ENCODE data around the gene CDC14B.

DNA sequence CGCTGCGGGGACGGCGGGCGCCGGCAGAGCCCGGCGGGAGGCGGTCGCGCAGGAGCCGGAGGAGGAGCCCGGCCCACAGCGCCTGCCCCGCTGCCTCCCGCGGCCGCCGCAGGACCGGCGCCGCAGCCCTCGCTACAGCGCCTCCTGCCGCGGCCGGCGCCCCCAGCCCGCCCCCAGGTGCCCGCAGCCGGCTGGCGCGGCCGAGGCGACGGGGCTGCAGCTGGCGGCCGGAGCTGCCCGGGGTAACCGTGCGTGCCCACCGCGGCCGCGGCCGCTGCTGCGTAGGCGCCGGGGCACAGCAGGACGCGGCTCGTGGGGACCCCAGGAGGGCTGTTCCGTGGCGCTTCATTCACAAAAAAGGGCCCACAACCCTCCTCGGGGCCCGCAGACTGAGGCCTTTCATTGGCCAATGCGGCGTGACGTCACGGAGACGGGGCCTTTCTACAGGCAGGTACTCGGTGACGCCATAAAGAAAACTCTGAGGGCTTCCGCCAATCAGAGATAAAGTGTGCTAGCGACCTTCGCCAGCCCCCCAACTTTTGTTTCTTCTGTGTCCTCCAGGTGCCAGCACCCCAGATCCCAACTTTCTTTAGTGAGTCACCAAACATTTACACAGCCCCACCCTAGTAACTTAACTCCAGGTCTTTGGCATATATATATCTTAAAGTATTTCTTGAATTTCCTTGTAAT, at the start of gene CDC14B:
- no peak for TF ChIP-seq CTCF (conservative IDR thresholded peaks at IDR 0.05; ENCODE audit: low read depth, low read length)
- TF ChIP-seq EZH2 (IDR thresholded peaks at IDR 0.05; ENCODE audit: borderline replicate concordance, low read depth, low read length, poor library complexity, severe bottlenecking) = no peak

Measured in A673 (cell line).